GM12878 (cell line): ENCODE data around the gene ZKSCAN7.

Source experiments
- EP300 ChIP-seq, 2 experiments: fragments of 150-350 bp in 1 of 2; IDR thresholded peaks; 2 replicates each; pipeline ENCODE4 v1.6.1; 2011 to 2012; ENCODE audit warnings: low read depth in 2 of 2, low read length in 2 of 2, borderline replicate concordance in 1 of 2, improper control_type of control experiment in 1 of 2, inconsistent platforms in 1 of 2; ENCODE audit not compliant: control insufficient read depth in 1 of 2
- FOXM1 ChIP-seq: IDR thresholded peaks from 2 replicates; pipeline ENCODE4 v1.6.1; 2012; ENCODE audit warnings: low read depth, mild to moderate bottlenecking, inconsistent platforms, low read length, moderate library complexity
- NBN ChIP-seq: fragments of 450-650 bp; IDR thresholded peaks from 2 replicates; pipeline ENCODE4 v1.6.1; 2016
- POLR2AphosphoS5 ChIP-seq: IDR thresholded peaks from 2 replicates; pipeline ENCODE4 v1.6.1; 2011; ENCODE audit warnings: mild to moderate bottlenecking, low read length, inconsistent platforms
- ZZZ3 ChIP-seq: IDR thresholded peaks from 2 replicates; pipeline ENCODE4 v1.6.1; 2011; ENCODE audit warnings: low read depth; ENCODE audit not compliant: control insufficient read depth, insufficient read length
- TF ChIP-seq, protein P1 (sequence below): IDR thresholded peaks from 2 replicates; pipeline ENCODE4 v1.6.1; 2011; ENCODE audit warnings: low read depth, mild to moderate bottlenecking, low read length, moderate library complexity, borderline replicate concordance; ENCODE audit errors: extremely low read depth
- TF ChIP-seq, protein P2 (sequence below), 3 experiments: IDR thresholded peaks in 2 of 3; conservative IDR thresholded peaks in 1 of 3; 2 replicates each; pipeline ENCODE4 v1.5.1; 2011; ENCODE audit warnings: low read depth in 3 of 3, low read length in 3 of 3, mild to moderate bottlenecking in 3 of 3, control low read depth in 2 of 3, moderate library complexity in 2 of 3, inconsistent platforms in 1 of 3, mixed read lengths in 1 of 3; ENCODE audit not compliant: control insufficient read depth in 2 of 3, insufficient read depth in 1 of 3; ENCODE audit errors: extremely low read depth in 1 of 3

DNA sequence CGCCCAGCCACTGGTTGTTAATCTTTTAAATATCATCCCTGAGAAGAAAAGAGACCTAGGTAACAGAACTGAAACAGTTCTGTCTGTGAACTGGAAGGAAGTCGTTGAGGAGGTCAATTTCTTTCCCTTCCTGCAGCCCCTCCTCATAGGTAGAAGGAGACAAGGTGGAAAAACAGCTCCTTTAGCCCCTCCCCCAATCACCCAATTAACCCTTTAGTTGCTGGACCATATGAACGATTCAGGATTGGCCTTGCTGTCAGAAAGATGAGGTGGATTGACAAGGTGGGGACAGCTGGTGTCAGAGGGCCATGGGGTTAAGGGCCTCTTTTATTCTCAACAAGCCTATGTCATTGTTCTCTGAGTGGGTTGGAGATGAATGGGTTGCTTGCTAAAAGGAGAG, 41.5 kb upstream of the ZKSCAN7 start:
- TF ChIP-seq ZZZ3 (no peak), EP300 (IDR thresholded peaks at IDR 0.05; ENCODE audit: borderline replicate concordance in 1 of 2, control insufficient read depth in 1 of 2, low read depth in 2 of 2, low read length in 2 of 2) (no peak), FOXM1 (no peak), POLR2AphosphoS5 (no peak), NBN (no peak)
- TF ChIP-seq, protein P1, sequence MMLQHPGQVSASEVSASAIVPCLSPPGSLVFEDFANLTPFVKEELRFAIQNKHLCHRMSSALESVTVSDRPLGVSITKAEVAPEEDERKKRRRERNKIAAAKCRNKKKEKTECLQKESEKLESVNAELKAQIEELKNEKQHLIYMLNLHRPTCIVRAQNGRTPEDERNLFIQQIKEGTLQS, result no peak
- TF ChIP-seq, protein P2, sequence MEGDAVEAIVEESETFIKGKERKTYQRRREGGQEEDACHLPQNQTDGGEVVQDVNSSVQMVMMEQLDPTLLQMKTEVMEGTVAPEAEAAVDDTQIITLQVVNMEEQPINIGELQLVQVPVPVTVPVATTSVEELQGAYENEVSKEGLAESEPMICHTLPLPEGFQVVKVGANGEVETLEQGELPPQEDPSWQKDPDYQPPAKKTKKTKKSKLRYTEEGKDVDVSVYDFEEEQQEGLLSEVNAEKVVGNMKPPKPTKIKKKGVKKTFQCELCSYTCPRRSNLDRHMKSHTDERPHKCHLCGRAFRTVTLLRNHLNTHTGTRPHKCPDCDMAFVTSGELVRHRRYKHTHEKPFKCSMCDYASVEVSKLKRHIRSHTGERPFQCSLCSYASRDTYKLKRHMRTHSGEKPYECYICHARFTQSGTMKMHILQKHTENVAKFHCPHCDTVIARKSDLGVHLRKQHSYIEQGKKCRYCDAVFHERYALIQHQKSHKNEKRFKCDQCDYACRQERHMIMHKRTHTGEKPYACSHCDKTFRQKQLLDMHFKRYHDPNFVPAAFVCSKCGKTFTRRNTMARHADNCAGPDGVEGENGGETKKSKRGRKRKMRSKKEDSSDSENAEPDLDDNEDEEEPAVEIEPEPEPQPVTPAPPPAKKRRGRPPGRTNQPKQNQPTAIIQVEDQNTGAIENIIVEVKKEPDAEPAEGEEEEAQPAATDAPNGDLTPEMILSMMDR (IDR thresholded peaks at IDR 0.05 in 2 of 3, conservative IDR thresholded peaks at IDR 0.05 in 1 of 3; ENCODE audit: control insufficient read depth in 2 of 3, extremely low read depth in 1 of 3, insufficient read depth in 1 of 3, low read depth in 3 of 3, low read length in 3 of 3), result no peak
